Skeletal muscle tissue (tissue), 4 donors: ENCODE results near the gene YTHDC1. TPM values are rescaled to one million over a fixed set of nuclear protein-coding genes. Genes with fewer than 3 reads are reported as not detected.
"Not testable (repeated sequence)": the region's sequence is repeated elsewhere in the genome, so short reads cannot be mapped to it uniquely, and the experiment has no call there.

ENCODE experiments used
- H3K27ac ChIP-seq: one replicate; pipeline ENCODE4 v1.7.0; 2013; ENCODE audit warnings: mild to moderate bottlenecking, low read depth, low read length, inconsistent platforms
- H3K27me3 ChIP-seq, 3 donors: one replicate each; pipeline ENCODE4 v1.7.0; 2013; ENCODE audit warnings: low read length in 3 of 3; ENCODE audit not compliant: control insufficient read depth in 3 of 3, insufficient read depth in 3 of 3
- H3K36me3 ChIP-seq, 3 donors: one replicate each; pipeline ENCODE4 v1.7.0; 2013; ENCODE audit warnings: low read length in 3 of 3; ENCODE audit not compliant: control insufficient read depth in 3 of 3, insufficient read depth in 3 of 3
- H3K4me1 ChIP-seq, 3 donors: one replicate each; pipeline ENCODE4 v1.7.0; 2013; ENCODE audit warnings: low read length in 3 of 3, mild to moderate bottlenecking in 3 of 3; ENCODE audit not compliant: control insufficient read depth in 3 of 3, insufficient read depth in 3 of 3
- H3K4me3 ChIP-seq, 3 donors: one replicate each; pipeline ENCODE4 v1.7.0; 2013; ENCODE audit warnings: low read length in 3 of 3
- H3K9ac ChIP-seq, 3 donors: one replicate each; pipeline ENCODE4 v1.7.0; 2013; ENCODE audit warnings: low read length in 3 of 3, mild to moderate bottlenecking in 3 of 3, moderate library complexity in 2 of 3, low read depth in 1 of 3
- H3K9me3 ChIP-seq, 3 donors: one replicate each; pipeline ENCODE4 v1.7.0; 2013; ENCODE audit warnings: low read length in 3 of 3; ENCODE audit not compliant: control insufficient read depth in 3 of 3
- total RNA-seq: library from RNA; depleted of rRNA; stranded (reverse); fragments of >200 nt; gene quantifications from one replicate; pipeline ENCODE4 v1.2.3, GENCODE V29; 2014
- donor health status: Osteomylitis.

The YTHDC1 gene
- total RNA-seq = 43.8 TPM

GRCh38 chr4:68349649-68350360 is at the start of gene YTHDC1:
YTHDC1 (minus strand) TSS chr4:68350090; CDS start chr4:68349753, 337 bp downstream.
- Histone ChIP-seq H3K4me3 (peak within 1 kb of the TSS; percentile 90 to 99 (median 93)), H3K36me3 (no peaks in the 10 kb centered on the region), H3K4me1 (peaks cover 9 to 22% (median 14%) of the 10 kb centered on the region in 3 donors), H3K27ac (peak within 1 kb of the TSS; percentile 98), H3K27me3 (no peaks in the 10 kb centered on the region), H3K9me3 (no peaks in the 10 kb centered on the region), H3K9ac (peak within 1 kb of the TSS; percentile 96 to 99 (median 99))

- no peak overlapping the region for H3K27ac ChIP-seq
- no peak overlapping the region for H3K9ac ChIP-seq
- H3K4me3 ChIP-seq = no peak overlapping the region
- peaks cover 0 to 2% (median 0%) of the 10 kb centered on the region in 3 donors for H3K27me3 ChIP-seq
- no peaks in the 10 kb centered on the region for H3K4me1 ChIP-seq
- no peaks in the 10 kb centered on the region for H3K36me3 ChIP-seq
- no peaks in the 10 kb centered on the region for H3K9me3 ChIP-seq
Measured at GRCh38 chr4:68399306-68399705, 49.4 kb upstream of the YTHDC1 start.

GRCh38 chr4:68396756-68397155 is 46.9 kb upstream of the YTHDC1 start:
- H3K9ac ChIP-seq = no peak overlapping the region
- H3K9me3 ChIP-seq = no peaks in the 10 kb centered on the region
- peaks cover 0 to 2% (median 0%) of the 10 kb centered on the region in 3 donors for H3K27me3 ChIP-seq
- no peaks in the 10 kb centered on the region for H3K4me1 ChIP-seq
- H3K36me3 ChIP-seq = no peaks in the 10 kb centered on the region
- H3K27ac ChIP-seq = no peak overlapping the region
- H3K4me3 ChIP-seq = no peak overlapping the region

- Histone ChIP-seq H3K9me3 (no peaks in the 10 kb centered on the region), H3K9ac (no peak overlapping the region), H3K27ac (no peak overlapping the region), H3K4me1 (no peaks in the 10 kb centered on the region), H3K4me3 (no peak overlapping the region), H3K36me3 (no peaks in the 10 kb centered on the region), H3K27me3 (peaks cover 0 to 2% (median 0%) of the 10 kb centered on the region in 3 donors)
Measured at GRCh38 chr4:68391436-68391835, 41.5 kb upstream of the YTHDC1 start.

- no peaks in the 10 kb centered on the region for H3K36me3 ChIP-seq
- peaks cover 0 to 2% (median 0%) of the 10 kb centered on the region in 3 donors for H3K27me3 ChIP-seq
- H3K9ac ChIP-seq = no peak overlapping the region
- no peak overlapping the region for H3K27ac ChIP-seq
- no peaks in the 10 kb centered on the region for H3K9me3 ChIP-seq
- H3K4me3 ChIP-seq = no peak overlapping the region
- H3K4me1 ChIP-seq = no peaks in the 10 kb centered on the region
Measured at GRCh38 chr4:68390205-68390935, 40.5 kb upstream of the YTHDC1 start.

GRCh38 chr4:68389386-68389913 is 39.6 kb upstream of the YTHDC1 start:
- H3K4me1 ChIP-seq, H3K9ac ChIP-seq, H3K27ac ChIP-seq, H3K27me3 ChIP-seq, H3K4me3 ChIP-seq, H3K9me3 ChIP-seq, H3K36me3 ChIP-seq: not testable (repeated sequence)

- Histone ChIP-seq H3K27ac (no peak overlapping the region), H3K4me1 (no peaks in the 10 kb centered on the region), H3K4me3 (no peak overlapping the region), H3K9me3 (no peaks in the 10 kb centered on the region), H3K36me3 (no peaks in the 10 kb centered on the region), H3K9ac (no peak overlapping the region), H3K27me3 (peaks cover 0 to under 1% (median under 1%) of the 10 kb centered on the region in 3 donors)
Measured at GRCh38 chr4:68388347-68388865, 38.5 kb upstream of the YTHDC1 start.

- no peak overlapping the region for H3K4me3 ChIP-seq
- H3K27ac ChIP-seq = no peak overlapping the region
- H3K4me1 ChIP-seq = no peaks in the 10 kb centered on the region
- no peaks in the 10 kb centered on the region for H3K36me3 ChIP-seq
- H3K27me3 ChIP-seq = peaks cover 4 to 5% (median 4%) of the 10 kb centered on the region in 3 donors
- H3K9me3 ChIP-seq = no peaks in the 10 kb centered on the region
- H3K9ac ChIP-seq = no peak overlapping the region
Measured at GRCh38 chr4:68385267-68385666, 35.4 kb upstream of the YTHDC1 start.

GRCh38 chr4:68383115-68383514 is 33.2 kb upstream of the YTHDC1 start:
- Histone ChIP-seq H3K4me3 (no peak overlapping the region), H3K27ac (no peak overlapping the region), H3K36me3 (no peaks in the 10 kb centered on the region), H3K27me3 (peaks cover 4 to 10% (median 4%) of the 10 kb centered on the region in 3 donors), H3K4me1 (no peaks in the 10 kb centered on the region), H3K9me3 (no peaks in the 10 kb centered on the region), H3K9ac (no peak overlapping the region)

GRCh38 chr4:68378226-68378625 is 28.3 kb upstream of the YTHDC1 start:
- H3K4me1 ChIP-seq = peaks cover 0 to 3% (median 3%) of the 10 kb centered on the region in 3 donors
- H3K36me3 ChIP-seq = no peaks in the 10 kb centered on the region
- H3K9me3 ChIP-seq = no peaks in the 10 kb centered on the region
- no peak overlapping the region for H3K4me3 ChIP-seq
- no peak overlapping the region for H3K9ac ChIP-seq
- peaks cover 2 to 10% (median 8%) of the 10 kb centered on the region in 3 donors for H3K27me3 ChIP-seq
- no peak overlapping the region for H3K27ac ChIP-seq
